Measurements from ENCODE around the gene LEAP2. TPM values are rescaled to one million over a fixed set of nuclear protein-coding genes. Genes with fewer than 3 reads are reported as not detected.

Gene LEAP2
- polyA plus RNA-seq, 1 experiment, result 0.31 TPM

- no peak for DNase-seq (ENCODE audit: low read depth)
- H3K36me3 ChIP-seq (ENCODE audit: control insufficient read depth, insufficient read depth, low read length), result peaks cover 1% of the 10 kb centered on the region
- no peak for TF ChIP-seq CTCF (IDR thresholded peaks at IDR 0.05; ENCODE audit: insufficient read depth, low read depth, low read length)
- H3K4me3 ChIP-seq (ENCODE audit: low read depth, low read length), result peak within 1 kb of the TSS; percentile 58
- no peaks in the 10 kb centered on the region for H3K27me3 ChIP-seq (ENCODE audit: control insufficient read depth, insufficient read depth, low read length)
- ChIA-PET POLR2A (no interaction called here), CTCF (interaction anchor here (0.6 to 9.4 kb wide), 21 partner anchors 9 to 460 kb away, joined by 3 to 111 read pairs (median 5); partner anchors contain the start of genes GDF9 and UQCRQ)
Measured at GRCh38 chr5:132830436-132831094, 42.9 kb upstream of the LEAP2 start, which contains the start of gene SHROOM1. Gene SHROOM1, minus strand, starts transcription at chr5:132830647. Its CDS starts 4,507 bp downstream, at chr5:132826140.

GRCh38 chr5:132831095-132831860 lies 42.2 kb upstream of the LEAP2 start:
- POLR2A ChIA-PET, result no interaction called here

GRCh38 chr5:132832612-132833011 lies 40.9 kb upstream of the LEAP2 start:
- ChIA-PET POLR2A (no interaction called here), CTCF (interaction anchor here (1.9 to 9.4 kb wide), 2 partner anchors 12 to 53 kb away, joined by 6 to 111 read pairs; no protein-coding TSS in a partner anchor)

More at GRCh38 chr5:132831095-132831860, 42.2 kb upstream of the LEAP2 start:
- TF ChIP-seq CTCF (IDR thresholded peaks at IDR 0.05; ENCODE audit: insufficient read depth, low read depth, low read length), result no peak
- Histone ChIP-seq H3K4me3 (ENCODE audit: low read depth, low read length) (peak overlapping the region; percentile 58), H3K27me3 (ENCODE audit: control insufficient read depth, insufficient read depth, low read length) (no peaks in the 10 kb centered on the region), H3K36me3 (ENCODE audit: control insufficient read depth, insufficient read depth, low read length) (peaks cover 1% of the 10 kb centered on the region)
- no peak for DNase-seq (ENCODE audit: low read depth)
- CTCF ChIA-PET, result interaction anchor here (1.0 to 9.4 kb wide), 12 partner anchors 11 to 305 kb away, joined by 3 to 111 read pairs (median 5); partner anchors contain the start of genes GDF9 and UQCRQ

GRCh38 chr5:132834057-132834456 lies 39.4 kb upstream of the LEAP2 start:
- TF ChIP-seq CTCF (IDR thresholded peaks at IDR 0.05; ENCODE audit: insufficient read depth, low read depth, low read length), result no peak
- no peak overlapping the region for H3K4me3 ChIP-seq (ENCODE audit: low read depth, low read length)
- no peaks in the 10 kb centered on the region for H3K36me3 ChIP-seq (ENCODE audit: control insufficient read depth, insufficient read depth, low read length)
- H3K27me3 ChIP-seq (ENCODE audit: control insufficient read depth, insufficient read depth, low read length), result no peaks in the 10 kb centered on the region; the same call in 1 of the 2 replicates
- ChIA-PET CTCF (interaction anchor here (9.4 kb wide), 1 partner anchor 51 kb away, joined by 111 read pairs; no protein-coding TSS in a partner anchor), POLR2A (no interaction called here)
- DNase-seq (ENCODE audit: low read depth), result no peak

More at GRCh38 chr5:132832612-132833011, 40.9 kb upstream of the LEAP2 start:
- no peak for TF ChIP-seq CTCF (IDR thresholded peaks at IDR 0.05; ENCODE audit: insufficient read depth, low read depth, low read length)
- Histone ChIP-seq H3K36me3 (ENCODE audit: control insufficient read depth, insufficient read depth, low read length) (no peaks in the 10 kb centered on the region; the same call in 1 of the 2 replicates), H3K4me3 (ENCODE audit: low read depth, low read length) (no peak overlapping the region), H3K27me3 (ENCODE audit: control insufficient read depth, insufficient read depth, low read length) (no peaks in the 10 kb centered on the region)
- DNase-seq (ENCODE audit: low read depth), result no peak

- DNase-seq (ENCODE audit: low read depth), result no peak
- POLR2A ChIA-PET, result no interaction called here
- H3K27me3 ChIP-seq (ENCODE audit: control insufficient read depth, insufficient read depth, low read length), result no peaks in the 10 kb centered on the region; the same call in 1 of the 2 replicates
- no peak overlapping the region for H3K4me3 ChIP-seq (ENCODE audit: low read depth, low read length)
- CTCF ChIA-PET, result no interaction called here
- no peak for TF ChIP-seq CTCF (IDR thresholded peaks at IDR 0.05; ENCODE audit: insufficient read depth, low read depth, low read length)
- no peaks in the 10 kb centered on the region for H3K36me3 ChIP-seq (ENCODE audit: control insufficient read depth, insufficient read depth, low read length)
Measured at GRCh38 chr5:132836852-132837251, 36.6 kb upstream of the LEAP2 start.

All from BJ (cell line).